Karpas-422 (cell line): ENCODE data around the gene NRIP2. TPM values are rescaled to one million over a fixed set of nuclear protein-coding genes. Genes with fewer than 3 reads are reported as not detected.

Experiments
- DNase-seq: peaks from one replicate; pipeline ENCODE4 v3.0.0-alpha.2; 2015
- H2AFZ ChIP-seq: fragments of 200-600 bp; sonication (generic); 2 replicates; pipeline ENCODE4 v1.6.1; 2014; ENCODE audit warnings: antibody characterized with exemption, low read length, mixed read lengths
- H3K27ac ChIP-seq: fragments of 200-600 bp; sonication (generic); 2 replicates; pipeline ENCODE4 v1.5.1; 2014; ENCODE audit warnings: mild to moderate bottlenecking, low read length, moderate library complexity
- H3K27me3 ChIP-seq: fragments of 200-600 bp; sonication (generic); 2 replicates; pipeline ENCODE4 v1.6.1; 2014; ENCODE audit warnings: low read length, mixed read lengths
- H3K36me3 ChIP-seq: fragments of 200-600 bp; sonication (generic); 2 replicates; pipeline ENCODE4 v1.6.1; 2014; ENCODE audit warnings: low read length, mixed read lengths; ENCODE audit not compliant: insufficient read depth
- H3K4me1 ChIP-seq: fragments of 200-600 bp; sonication (generic); 2 replicates; pipeline ENCODE4 v1.6.1; 2014; ENCODE audit warnings: mild to moderate bottlenecking, low read length, mixed read lengths
- H3K4me2 ChIP-seq: fragments of 200-600 bp; sonication (generic); 2 replicates; pipeline ENCODE4 v1.6.1; 2014; ENCODE audit warnings: low read length, low read depth, mild to moderate bottlenecking; ENCODE audit not compliant: poor library complexity, severe bottlenecking
- H3K4me3 ChIP-seq: fragments of 200-600 bp; sonication (generic); 2 replicates; pipeline ENCODE4 v1.5.1; 2014; ENCODE audit warnings: mild to moderate bottlenecking, antibody characterized with exemption, low read length, mixed read lengths
- H3K79me2 ChIP-seq: fragments of 200-600 bp; sonication (generic); 2 replicates; pipeline ENCODE4 v1.6.1; 2014; ENCODE audit warnings: mild to moderate bottlenecking, low read length, mixed read lengths
- H3K9ac ChIP-seq: fragments of 200-600 bp; sonication (generic); 2 replicates; pipeline ENCODE4 v1.6.0; 2014; ENCODE audit warnings: low read length
- H3K9me2 ChIP-seq: fragments of 200-600 bp; sonication (generic), shearing (Covaris generic); replicated peaks from 2 replicates; pipeline ENCODE4 v1.6.0; 2014; ENCODE audit warnings: mild to moderate bottlenecking, low read length, moderate library complexity; ENCODE audit not compliant: insufficient read depth
- H3K9me3 ChIP-seq: fragments of 300-700, 200-600 bp; sonication (generic); 2 replicates; pipeline ENCODE4 v1.6.1; 2014; ENCODE audit warnings: low read length, mixed read lengths
- H4K20me1 ChIP-seq: fragments of 200-600 bp; sonication (generic); 2 replicates; pipeline ENCODE4 v1.6.1; 2014; ENCODE audit warnings: mild to moderate bottlenecking, antibody characterized with exemption, low read length, low read depth; ENCODE audit not compliant: insufficient read depth
- total RNA-seq: library from RNA; depleted of rRNA; stranded (reverse); fragments of >200 nt; shearing (Covaris generic); gene quantifications from 2 replicates; pipeline ENCODE4 v1.2.3, GENCODE V29; 2014; ENCODE audit warnings: low replicate concordance

Gene NRIP2
- total RNA-seq, 1 experiment from 2014 or later, result not detected

DNA sequence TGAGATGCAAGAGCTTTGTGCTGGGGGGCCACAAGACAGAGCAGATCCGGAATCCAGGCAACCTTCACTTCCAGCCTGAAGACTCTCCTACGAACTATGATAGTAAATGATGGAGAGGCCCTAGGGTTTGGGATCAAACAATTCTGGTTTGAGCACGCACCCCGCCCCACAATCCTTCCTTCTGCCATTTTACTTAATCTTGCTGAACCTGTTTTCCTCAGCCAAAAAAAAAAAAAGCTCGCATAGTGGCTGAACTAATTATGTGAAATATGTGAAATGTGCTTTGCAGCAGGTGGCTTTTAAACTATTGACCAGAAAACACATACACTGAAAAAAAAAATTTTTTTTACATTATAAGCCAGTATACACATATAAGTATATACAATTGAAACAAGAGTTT, 23.0 kb downstream of the NRIP2 start:
- DNase-seq, result no peak
- Histone ChIP-seq H3K9ac (peak overlapping the region; percentile 67), H3K4me2 (peak overlapping the region; percentile 92), H3K79me2 (peaks cover 35% of the 10 kb centered on the region), H4K20me1 (no peaks in the 10 kb centered on the region; the same call in 1 of the 2 replicates), H3K27ac (peak overlapping the region; percentile 66), H3K9me3 (no peaks in the 10 kb centered on the region), H3K9me2 (no peaks in the 10 kb centered on the region), H3K4me3 (peak overlapping the region; percentile 83), H3K36me3 (peaks cover 8% of the 10 kb centered on the region; the same call in 1 of the 2 replicates), H3K4me1 (peaks cover 19% of the 10 kb centered on the region), H3K27me3 (no peaks in the 10 kb centered on the region), H2AFZ (no peak overlapping the region; the same call in 1 of the 2 replicates)

DNA sequence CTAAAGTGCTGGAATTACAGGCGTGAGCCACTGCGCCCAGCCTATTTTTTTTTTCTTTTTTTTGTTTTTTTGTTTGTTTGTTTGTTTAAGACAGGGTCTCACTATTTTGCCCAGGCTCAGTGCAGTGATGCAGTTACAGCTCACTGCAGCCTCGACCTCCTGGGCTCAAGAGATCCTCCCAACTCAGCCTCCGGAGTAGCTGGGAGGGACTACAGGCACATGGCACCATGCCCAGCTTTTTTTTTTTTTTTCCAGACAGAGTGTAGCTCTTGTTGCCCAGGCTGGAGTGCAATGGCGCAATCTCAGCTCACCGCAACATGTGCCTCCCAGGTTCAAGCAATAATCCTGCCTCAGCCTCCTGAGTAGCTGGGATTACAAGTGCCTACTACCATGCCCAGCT, 28.1 kb downstream of the NRIP2 start:
- Histone ChIP-seq H3K79me2 (peaks cover 2% of the 10 kb centered on the region; the same call in 1 of the 2 replicates), H3K27ac (no peak overlapping the region), H3K4me2 (no peak overlapping the region), H3K4me1 (peaks cover 3% of the 10 kb centered on the region), H3K27me3 (no peaks in the 10 kb centered on the region), H3K4me3 (no peak overlapping the region), H3K9ac (no peak overlapping the region), H3K9me3 (no peaks in the 10 kb centered on the region), H2AFZ (no peak overlapping the region), H4K20me1 (peaks cover 3% of the 10 kb centered on the region; the same call in 1 of the 2 replicates), H3K36me3 (peaks cover 40% of the 10 kb centered on the region), H3K9me2 (no peaks in the 10 kb centered on the region)
- no peak for DNase-seq

- no peak overlapping the region for H3K9ac ChIP-seq
These were observed 29.7 kb downstream of the NRIP2 start for GRCh38 chr12:2805143-2805520.

DNA sequence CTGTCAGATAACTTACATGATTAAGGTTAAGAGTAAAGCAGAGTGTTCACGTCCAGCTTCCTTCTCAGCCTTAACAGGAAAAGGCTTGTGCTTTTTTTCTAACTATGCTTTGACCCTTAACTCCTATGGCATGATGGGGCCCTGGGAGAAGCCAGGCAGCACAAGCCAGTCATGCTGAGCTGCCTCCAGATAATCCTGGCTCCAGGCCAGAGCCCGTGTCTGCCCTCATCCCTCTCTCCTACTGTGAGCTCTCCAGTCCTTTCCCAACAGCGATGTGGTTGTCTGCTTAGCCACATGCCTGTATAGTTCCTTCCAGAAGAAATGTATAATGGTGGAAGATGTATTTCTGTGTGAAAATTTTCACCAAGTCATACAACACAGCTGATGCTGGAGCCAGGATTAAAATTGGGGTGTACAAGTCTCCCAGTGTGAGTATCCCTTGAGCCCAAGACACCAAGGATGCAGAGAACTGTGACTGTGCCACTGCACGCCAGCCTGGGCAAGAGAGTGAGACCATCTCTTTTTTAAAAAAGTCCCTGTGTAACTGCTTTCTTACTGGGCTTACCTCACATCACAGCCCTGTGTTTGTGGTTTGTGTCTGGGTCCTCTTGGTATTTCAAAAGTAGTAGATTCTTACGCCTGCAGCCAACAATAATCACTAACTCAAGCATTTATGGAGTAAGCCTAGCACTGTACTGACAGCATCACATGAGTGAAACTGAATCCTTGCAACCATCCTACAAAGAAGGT, 30.3 kb downstream of the NRIP2 start:
- Histone ChIP-seq H3K4me3 (no peak overlapping the region), H3K36me3 (peaks cover 58% of the 10 kb centered on the region)

More at GRCh38 chr12:2805143-2805520, 29.7 kb downstream of the NRIP2 start:
- no peak overlapping the region for H3K4me3 ChIP-seq
- DNase-seq, result no peak
- H3K4me1 ChIP-seq, result no peaks in the 10 kb centered on the region
- H3K36me3 ChIP-seq, result peaks cover 53% of the 10 kb centered on the region
- H3K27ac ChIP-seq, result no peak overlapping the region
- no peak overlapping the region for H3K4me2 ChIP-seq
- H3K79me2 ChIP-seq, result no peaks in the 10 kb centered on the region
- H3K27me3 ChIP-seq, result no peaks in the 10 kb centered on the region
- H4K20me1 ChIP-seq, result peaks cover 3% of the 10 kb centered on the region; the same call in 1 of the 2 replicates
- no peak overlapping the region for H2AFZ ChIP-seq
- no peaks in the 10 kb centered on the region for H3K9me3 ChIP-seq
- H3K9me2 ChIP-seq, result no peaks in the 10 kb centered on the region

DNA sequence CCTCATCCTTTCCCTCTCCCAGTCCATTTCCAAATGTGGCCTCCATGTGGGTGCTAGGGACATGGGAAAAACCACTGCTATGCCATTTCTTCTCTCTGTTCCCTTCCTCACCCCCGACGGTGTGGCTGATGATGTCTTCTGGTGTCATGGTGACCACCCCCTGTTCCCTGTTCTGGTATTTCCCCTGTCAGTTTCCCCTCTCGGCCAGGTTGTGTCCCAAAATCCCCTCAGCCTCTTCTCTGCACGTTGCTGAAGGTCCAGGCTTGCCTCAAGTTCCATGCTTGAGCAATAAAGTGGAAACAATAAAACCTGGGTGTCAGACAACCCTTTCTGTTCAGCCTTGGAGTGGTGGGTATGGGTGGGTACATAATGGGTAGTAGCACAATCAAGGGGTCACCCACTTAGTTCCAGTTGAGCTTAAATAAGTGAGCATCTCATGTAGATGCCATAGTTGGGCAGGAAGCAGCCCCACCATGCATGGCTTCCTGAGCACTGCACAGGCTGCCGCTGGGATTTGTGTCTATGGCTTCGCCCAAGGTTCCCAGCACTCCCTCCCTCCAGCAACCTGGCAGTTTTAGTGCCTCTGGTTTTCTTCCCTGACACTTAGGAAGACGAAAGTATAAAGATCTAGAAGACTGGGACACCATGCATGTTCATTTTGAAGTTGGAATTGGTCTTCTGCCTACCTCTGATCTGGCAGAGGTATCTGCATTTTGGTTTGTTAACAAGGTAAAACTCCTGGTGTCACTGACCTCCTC, 31.0 kb downstream of the NRIP2 start:
- no peaks in the 10 kb centered on the region for H3K9me2 ChIP-seq
- H3K27ac ChIP-seq, result no peak overlapping the region
- no peak for DNase-seq
- no peak overlapping the region for H3K4me2 ChIP-seq
- H3K79me2 ChIP-seq, result peaks cover 10% of the 10 kb centered on the region
- H3K27me3 ChIP-seq, result no peaks in the 10 kb centered on the region
- H3K9me3 ChIP-seq, result no peaks in the 10 kb centered on the region
- no peak overlapping the region for H2AFZ ChIP-seq
- H3K36me3 ChIP-seq, result peaks cover 65% of the 10 kb centered on the region
- no peak overlapping the region for H3K4me3 ChIP-seq
- no peak overlapping the region for H3K9ac ChIP-seq
- no peaks in the 10 kb centered on the region for H3K4me1 ChIP-seq
- peaks cover 8% of the 10 kb centered on the region for H4K20me1 ChIP-seq

More for the DNA sequence above, 30.3 kb downstream of the NRIP2 start:
- Histone ChIP-seq H2AFZ (no peak overlapping the region), H3K27ac (no peak overlapping the region), H3K4me2 (no peak overlapping the region), H3K27me3 (no peaks in the 10 kb centered on the region), H4K20me1 (peaks cover 5% of the 10 kb centered on the region), H3K9me2 (no peaks in the 10 kb centered on the region), H3K9me3 (no peaks in the 10 kb centered on the region), H3K4me1 (no peaks in the 10 kb centered on the region), H3K79me2 (0 out of 2 replicates have a peak, but pooled peaks cover 2% of the 10 kb centered on the region), H3K9ac (no peak overlapping the region)
- DNase-seq, result no peak

DNA sequence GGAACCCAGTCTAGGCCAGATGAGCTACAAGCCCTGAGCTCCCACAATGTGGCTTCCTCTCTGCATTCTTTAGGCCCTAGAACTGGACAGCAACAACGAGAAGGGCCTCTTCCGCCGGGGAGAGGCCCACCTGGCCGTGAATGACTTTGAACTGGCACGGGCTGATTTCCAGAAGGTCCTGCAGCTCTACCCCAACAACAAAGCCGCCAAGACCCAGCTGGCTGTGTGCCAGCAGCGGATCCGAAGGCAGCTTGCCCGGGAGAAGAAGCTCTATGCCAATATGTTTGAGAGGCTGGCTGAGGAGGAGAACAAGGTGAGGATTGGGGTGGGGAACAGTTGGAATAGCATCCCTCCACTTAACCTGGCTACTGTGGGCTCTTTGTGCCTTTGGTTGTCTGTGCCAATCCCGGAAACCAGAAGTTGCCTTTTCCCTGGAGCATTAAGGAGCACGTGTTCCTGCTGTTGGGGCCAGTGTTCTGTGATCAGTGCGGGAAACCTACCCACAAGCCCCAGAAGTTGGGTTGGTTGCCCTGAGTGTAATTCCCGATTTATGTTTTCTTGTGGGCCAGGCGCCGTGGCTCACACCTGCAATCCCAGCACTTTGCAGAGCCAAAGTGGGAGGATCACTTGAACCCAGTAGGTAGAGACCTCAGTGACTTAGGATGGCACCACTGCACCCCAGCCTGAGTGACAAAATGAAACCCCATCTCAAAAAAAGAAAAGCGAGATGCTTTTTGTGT, 33.6 kb downstream of the NRIP2 start:
- H3K9ac ChIP-seq, result no peak overlapping the region
- H3K4me2 ChIP-seq, result no peak overlapping the region
- H3K4me1 ChIP-seq, result peaks cover 12% of the 10 kb centered on the region
- no peaks in the 10 kb centered on the region for H3K9me3 ChIP-seq
- no peak overlapping the region for H3K4me3 ChIP-seq
- peaks cover 32% of the 10 kb centered on the region for H4K20me1 ChIP-seq
- no peak overlapping the region for H3K27ac ChIP-seq
- no peak for DNase-seq
- peaks cover 91% of the 10 kb centered on the region for H3K36me3 ChIP-seq
- no peaks in the 10 kb centered on the region for H3K27me3 ChIP-seq
- H3K9me2 ChIP-seq, result no peaks in the 10 kb centered on the region
- H2AFZ ChIP-seq, result no peak overlapping the region
- H3K79me2 ChIP-seq, result peaks cover 36% of the 10 kb centered on the region

DNA sequence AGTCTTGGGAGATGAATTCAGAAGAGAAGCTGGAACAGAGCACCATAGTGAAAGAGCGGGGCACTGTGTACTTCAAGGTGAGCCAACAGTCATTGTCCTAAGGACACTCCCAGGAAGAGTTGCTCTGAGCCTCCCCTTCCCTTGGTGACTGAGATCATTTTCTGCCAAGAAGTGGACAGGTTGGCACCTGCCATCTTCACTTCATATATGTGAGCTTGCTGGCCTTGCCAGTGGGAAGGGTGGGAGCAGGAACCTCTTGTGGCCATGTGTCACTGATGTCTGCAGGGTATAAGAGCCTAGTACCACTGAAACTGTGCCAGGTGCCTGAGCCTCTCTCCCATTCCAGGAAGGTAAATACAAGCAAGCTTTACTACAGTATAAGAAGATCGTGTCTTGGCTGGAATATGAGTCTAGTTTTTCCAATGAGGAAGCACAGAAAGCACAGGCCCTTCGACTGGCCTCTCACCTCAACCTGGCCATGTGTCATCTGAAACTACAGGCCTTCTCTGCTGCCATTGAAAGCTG, 34.7 kb downstream of the NRIP2 start:
- DNase-seq, result no peak
- H3K36me3 ChIP-seq, result peaks cover 83% of the 10 kb centered on the region
- H3K9ac ChIP-seq, result no peak overlapping the region
- H3K27ac ChIP-seq, result no peak overlapping the region
- no peaks in the 10 kb centered on the region for H3K27me3 ChIP-seq
- peaks cover 14% of the 10 kb centered on the region for H3K4me1 ChIP-seq
- H3K9me3 ChIP-seq, result no peaks in the 10 kb centered on the region
- no peak overlapping the region for H3K4me2 ChIP-seq
- no peak overlapping the region for H3K4me3 ChIP-seq
- no peaks in the 10 kb centered on the region for H3K9me2 ChIP-seq
- peaks cover 37% of the 10 kb centered on the region for H4K20me1 ChIP-seq
- peaks cover 44% of the 10 kb centered on the region for H3K79me2 ChIP-seq
- H2AFZ ChIP-seq, result no peak overlapping the region
